HuH-7 (cell line): Measurements from ENCODE around the gene NAPSA.

Experiments
- DNase-seq: peaks from one replicate; pipeline ENCODE4 v3.0.0; 2011; ENCODE audit warnings: low spot score

Gene NAPSA

DNA sequence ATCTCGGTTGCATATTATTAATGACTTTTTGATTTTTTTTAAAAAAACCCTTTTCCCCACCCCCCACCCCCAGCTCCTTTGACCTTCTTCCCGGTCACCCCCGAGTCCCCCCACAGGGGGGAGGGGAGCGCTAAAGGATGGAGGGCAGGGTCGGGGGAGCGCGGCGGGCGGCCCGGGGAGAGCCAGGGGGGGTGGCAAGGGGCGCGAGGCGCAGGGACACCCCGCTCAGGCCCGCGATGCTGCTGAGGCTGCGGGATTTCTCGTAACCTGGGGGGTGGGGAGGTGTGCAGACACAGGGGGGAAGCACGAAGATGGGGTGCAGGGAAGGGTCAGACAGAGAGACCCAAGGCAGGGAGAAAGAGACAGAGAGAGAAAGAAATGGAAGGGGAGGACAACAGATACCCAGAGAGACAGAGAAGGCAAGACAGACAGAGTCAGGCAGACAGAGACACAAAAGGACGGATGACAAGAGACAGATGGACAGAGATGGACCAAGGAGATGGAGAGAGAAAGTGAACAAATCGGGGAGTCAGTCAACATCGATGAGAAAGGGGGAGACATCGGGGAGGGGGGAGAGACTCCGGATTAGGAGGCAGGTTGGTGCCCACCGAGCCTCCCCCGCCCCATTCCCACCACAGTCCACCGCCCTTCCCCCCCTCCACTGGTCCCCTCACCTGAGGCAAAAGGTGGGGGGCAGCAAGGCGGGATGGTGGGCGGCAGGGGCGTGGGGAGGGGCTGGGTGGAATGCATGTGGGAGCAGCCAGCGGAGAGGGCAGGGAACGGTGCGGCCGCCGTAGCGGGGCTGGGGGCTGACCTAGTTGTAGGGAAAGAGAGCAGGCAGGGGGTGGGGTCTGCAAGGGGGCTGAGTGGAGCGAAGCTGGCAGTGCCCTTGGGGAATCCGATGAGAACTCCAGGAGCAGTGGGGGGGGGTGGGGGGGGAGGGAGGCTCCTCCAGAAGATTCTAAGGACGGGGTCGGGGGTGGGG, 50.4 kb downstream of the NAPSA start:
- no peak for DNase-seq

- DNase-seq = no peak
These were observed 51.5 kb downstream of the NAPSA start for GRCh38 chr19:50313812-50314536.

- no peak for DNase-seq
These were observed 52.2 kb downstream of the NAPSA start for GRCh38 chr19:50312967-50313811.

DNA sequence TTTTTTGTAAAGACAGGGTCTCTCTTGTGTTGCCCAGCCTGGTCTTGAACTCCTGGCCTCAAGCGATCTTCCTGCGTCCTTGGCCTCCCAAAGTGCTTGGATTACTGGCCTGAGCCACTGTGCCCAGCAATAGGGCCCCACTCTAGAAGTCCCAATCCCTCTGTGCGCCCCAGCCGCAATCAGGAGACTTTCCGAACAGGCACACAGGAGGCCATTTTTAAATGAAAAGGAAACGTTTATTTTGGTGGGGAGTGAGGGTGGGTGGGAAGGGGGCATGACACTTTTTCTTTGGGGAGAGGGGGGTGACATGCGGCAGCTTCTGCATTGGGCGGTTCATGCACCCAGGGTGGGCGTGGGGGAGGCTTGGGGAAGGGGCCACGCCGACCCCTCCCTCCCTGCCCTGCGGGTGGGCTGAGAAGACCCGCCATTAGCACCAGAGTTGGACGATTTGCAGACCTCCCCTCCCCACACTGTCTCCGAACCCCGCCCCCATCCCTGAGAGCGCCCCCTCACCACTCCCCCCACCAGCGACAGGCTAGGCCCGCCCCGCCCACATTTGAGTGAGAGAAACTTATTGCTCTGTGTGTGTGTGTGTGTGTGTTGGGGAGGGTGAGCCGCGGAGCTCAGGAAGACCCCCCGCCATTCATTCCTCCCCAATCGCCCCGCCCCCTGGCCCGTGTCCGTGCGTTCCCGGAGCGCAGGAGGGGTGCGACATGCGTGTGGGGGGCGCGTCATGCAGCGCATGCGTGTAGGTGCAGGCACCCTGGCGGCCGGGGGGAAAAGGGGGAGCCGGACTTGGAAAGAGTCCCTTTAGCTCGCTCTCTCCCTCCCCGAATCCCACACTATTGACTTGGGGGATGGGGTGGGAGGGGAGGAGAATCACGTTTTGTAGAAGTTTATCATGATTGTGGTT, 53.5 kb downstream of the NAPSA start:
- no peak for DNase-seq

GRCh38 chr19:50310759-50311465, 54.5 kb downstream of the NAPSA start:
- DNase-seq = no peak

- no peak for DNase-seq
These were observed 55.9 kb downstream of the NAPSA start for GRCh38 chr19:50309396-50310125.

DNA sequence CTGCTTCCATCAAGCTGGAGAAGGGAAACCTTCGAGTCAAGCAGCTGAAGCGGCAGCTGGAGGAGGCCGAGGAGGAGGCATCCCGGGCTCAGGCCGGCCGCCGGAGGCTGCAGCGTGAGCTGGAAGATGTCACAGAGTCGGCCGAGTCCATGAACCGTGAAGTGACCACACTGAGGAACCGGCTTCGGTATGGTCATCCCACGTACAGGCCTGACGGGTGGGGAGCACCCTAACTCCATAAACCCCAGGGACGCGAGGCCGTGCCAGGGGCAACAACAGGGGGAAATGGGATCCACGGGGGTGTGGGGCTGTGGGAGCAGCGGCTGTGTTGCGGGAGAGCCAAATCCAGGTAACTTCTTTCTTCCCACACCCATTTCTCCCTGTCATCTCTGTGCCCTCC, 56.4 kb downstream of the NAPSA start:
- DNase-seq = no peak
